HL-60 (cell line): ENCODE measurements around the gene LYPD4.

Experiments used
- DNase-seq, 2 experiments: peaks; one replicate each; pipeline ENCODE4 v3.0.0-alpha.2; 2010 to 2020; ENCODE audit warnings: low read depth in 1 of 2, low spot score in 1 of 2
- H3K27ac ChIP-seq: fragments of 250-450 bp; sonication (Bioruptor Pico); replicated peaks from 2 replicates; pipeline ENCODE4 v1.5.1; 2020; ENCODE audit warnings: mild to moderate bottlenecking, moderate library complexity
- H3K27me3 ChIP-seq: fragments of 250-450 bp; sonication (Bioruptor Pico); 2 replicates; pipeline ENCODE4 v1.5.1; 2021; ENCODE audit warnings: mild to moderate bottlenecking, moderate library complexity; ENCODE audit not compliant: insufficient read depth, poor library complexity, severe bottlenecking
- H3K4me3 ChIP-seq: replicated peaks from 2 replicates; pipeline ENCODE4 v1.5.1; 2011; ENCODE audit warnings: mild to moderate bottlenecking, control low read depth, low read length; ENCODE audit not compliant: insufficient read depth
- CTCF ChIP-seq: IDR thresholded peaks from one replicate; pipeline ENCODE4 v1.5.1; 2011; ENCODE audit warnings: low read length, control low read depth, inconsistent platforms; ENCODE audit not compliant: insufficient read depth
- GABPA ChIP-seq: IDR thresholded peaks from 2 replicates; pipeline ENCODE4 v1.6.1; 2012; ENCODE audit warnings: low read depth
- POLR2AphosphoS5 ChIP-seq: IDR thresholded peaks from 2 replicates; pipeline ENCODE4 v1.6.1; 2012; ENCODE audit warnings: low read depth
- REST ChIP-seq: IDR thresholded peaks from 2 replicates; pipeline ENCODE4 v1.6.1; 2012; ENCODE audit warnings: low read depth; ENCODE audit not compliant: insufficient replicate concordance
- SPI1 ChIP-seq: IDR thresholded peaks from 2 replicates; pipeline ENCODE4 v1.6.1; 2012; ENCODE audit warnings: low read depth, mild to moderate bottlenecking, borderline replicate concordance

LYPD4 gene

GRCh38 chr19:41882568-41883462 is 38.3 kb upstream of the LYPD4 start, which contains the start of gene ARHGEF1:
Gene ARHGEF1, plus strand, starts transcription at chr19:41883184. Its CDS starts 4,899 bp downstream, at chr19:41888083.
- no peak for TF ChIP-seq REST
- no peak for TF ChIP-seq CTCF
- TF ChIP-seq POLR2AphosphoS5, result no peak
- no peak for TF ChIP-seq GABPA
- TF ChIP-seq SPI1, result no peak; the same call in 1 of the 2 replicates
- DNase-seq, result peak in 1 of 2 experiments; percentile 65

GRCh38 chr19:41880329-41880708 is 35.8 kb upstream of the LYPD4 start:
- no peak for DNase-seq
- H3K4me3 ChIP-seq, result no peak overlapping the region
- TF ChIP-seq GABPA, result no peak
- no peak for TF ChIP-seq REST
- TF ChIP-seq SPI1, result no peak
- TF ChIP-seq CTCF, result no peak
- no peak for TF ChIP-seq POLR2AphosphoS5
- no peaks in the 10 kb centered on the region for H3K27me3 ChIP-seq
- H3K27ac ChIP-seq, result no peak overlapping the region

More at GRCh38 chr19:41882568-41883462, 38.3 kb upstream of the LYPD4 start, which contains the start of gene ARHGEF1:
- peak within 1 kb of the TSS; percentile 85 for H3K4me3 ChIP-seq
- H3K27ac ChIP-seq, result peak within 1 kb of the TSS; percentile 85
- no peaks in the 10 kb centered on the region for H3K27me3 ChIP-seq

GRCh38 chr19:41879670-41880328 is 35.3 kb upstream of the LYPD4 start:
- Histone ChIP-seq H3K27me3 (no peaks in the 10 kb centered on the region), H3K4me3 (no peak overlapping the region), H3K27ac (no peak overlapping the region)
- TF ChIP-seq CTCF (no peak), GABPA (no peak)
- DNase-seq, result no peak
